H1 (cell line): ENCODE measurements around the gene MLH3. TPM values are rescaled to one million over a fixed set of nuclear protein-coding genes. Genes with fewer than 3 reads are reported as not detected.

ENCODE experiments used
- ATF2 ChIP-seq: IDR thresholded peaks from 2 replicates; pipeline ENCODE4 v1.6.1; 2012; ENCODE audit warnings: low read length, inconsistent platforms
- CBX5 ChIP-seq: fragments of 300-800, 300-1000 bp; sonication (generic); IDR thresholded peaks from 2 replicates; pipeline ENCODE4 v1.7.1; 2016; ENCODE audit warnings: antibody characterized with exemption, low read length, low read depth
- CBX8 ChIP-seq: fragments of 300-800, 300-1000 bp; sonication (generic); IDR thresholded peaks from 2 replicates; pipeline ENCODE4 v1.7.1; 2016; ENCODE audit warnings: low read depth, low read length, borderline replicate concordance
- CHD1 ChIP-seq: IDR thresholded peaks from 2 replicates; pipeline ENCODE4 v1.6.1; 2012; ENCODE audit warnings: low read depth, low read length, improper control_type of control experiment
- E2F6 ChIP-seq: IDR thresholded peaks from 2 replicates; pipeline ENCODE4 v1.6.1; 2012; ENCODE audit warnings: inconsistent platforms
- FOSL1 ChIP-seq: IDR thresholded peaks from 2 replicates; pipeline ENCODE4 v1.6.1; 2011; ENCODE audit warnings: mild to moderate bottlenecking, low read depth, low read length, moderate library complexity; ENCODE audit not compliant: insufficient read depth
- GABPA ChIP-seq: IDR thresholded peaks from 2 replicates; pipeline ENCODE4 v1.6.1; 2011; ENCODE audit warnings: mild to moderate bottlenecking, low read length, moderate library complexity, borderline replicate concordance; ENCODE audit not compliant: insufficient read depth
- GTF2F1 ChIP-seq: IDR thresholded peaks from 2 replicates; pipeline ENCODE4 v1.6.1; 2012; ENCODE audit warnings: low read depth, low read length, improper control_type of control experiment, borderline replicate concordance
- HDAC6 ChIP-seq: IDR thresholded peaks from one replicate; pipeline ENCODE4 v1.7.1; 2012; ENCODE audit warnings: low read depth, mild to moderate bottlenecking, inconsistent platforms, low read length, moderate library complexity
- JUND ChIP-seq: IDR thresholded peaks from 2 replicates; pipeline ENCODE4 v1.6.1; 2011; ENCODE audit warnings: mild to moderate bottlenecking, improper control_type of control experiment, low read length
- KDM5A ChIP-seq: fragments of 200-600 bp; IDR thresholded peaks from 2 replicates; pipeline ENCODE4 v1.7.1; 2012; ENCODE audit warnings: mild to moderate bottlenecking, low read length, inconsistent platforms, mixed read lengths
- POLR2A ChIP-seq, 2 experiments: IDR thresholded peaks; 1 replicate in 1 of 2; 2 replicates in 1 of 2; pipeline ENCODE4 v1.6.1; 2011; ENCODE audit warnings: low read depth in 2 of 2, low read length in 2 of 2, mild to moderate bottlenecking in 2 of 2; ENCODE audit errors: control extremely low read depth in 1 of 2
- RBBP5 ChIP-seq: IDR thresholded peaks from 2 replicates; pipeline ENCODE4 v1.7.1; 2012; ENCODE audit warnings: low read depth, mild to moderate bottlenecking, inconsistent platforms, low read length, moderate library complexity, borderline replicate concordance
- RNF2 ChIP-seq: fragments of 200-900, 300-1000 bp; sonication (generic); IDR thresholded peaks from 2 replicates; pipeline ENCODE4 v1.7.1; 2016; ENCODE audit warnings: borderline replicate concordance, low read depth, mild to moderate bottlenecking, antibody characterized with exemption, low read length; ENCODE audit not compliant: poor library complexity, severe bottlenecking; ENCODE audit errors: missing control alignments
- RXRA ChIP-seq: IDR thresholded peaks from 2 replicates; pipeline ENCODE4 v1.6.1; 2011; ENCODE audit warnings: low read depth, mild to moderate bottlenecking, low read length, moderate library complexity; ENCODE audit not compliant: insufficient read depth
- SIX5 ChIP-seq: IDR thresholded peaks from 2 replicates; pipeline ENCODE4 v1.6.1; 2011; ENCODE audit warnings: mild to moderate bottlenecking, low read depth, low read length
- SP1 ChIP-seq: IDR thresholded peaks from 2 replicates; pipeline ENCODE4 v1.6.1; 2011; ENCODE audit warnings: low read depth, low read length
- SRF ChIP-seq: IDR thresholded peaks from 2 replicates; pipeline ENCODE4 v1.6.1; 2011; ENCODE audit warnings: mild to moderate bottlenecking, low read depth, low read length, moderate library complexity
- SUZ12 ChIP-seq: fragments of 200-600 bp; sonication (generic); IDR thresholded peaks from 2 replicates; pipeline ENCODE4 v1.6.1; 2012; ENCODE audit warnings: mild to moderate bottlenecking, inconsistent platforms, low read length, moderate library complexity, mixed read lengths
- TAF1 ChIP-seq: IDR thresholded peaks from 2 replicates; pipeline ENCODE4 v1.6.1; 2011; ENCODE audit warnings: mild to moderate bottlenecking, low read depth, low read length
- TAF7 ChIP-seq: optimal IDR thresholded peaks from 2 replicates; pipeline ENCODE3; 2011; ENCODE audit warnings: low read depth, mild to moderate bottlenecking, inconsistent platforms, low read length, moderate library complexity, borderline replicate concordance
- ZNF274 ChIP-seq: IDR thresholded peaks from 2 replicates; pipeline ENCODE4 v1.7.0; 2012; ENCODE audit warnings: low read length, borderline replicate concordance; ENCODE audit errors: extremely low read depth
- polyA plus RNA-seq, 7 experiments: library from polyadenylated mRNA; depleted of rRNA in 3 of 7; stranded (reverse) in 5 of 7; unstranded in 2 of 7; fragments of >200 nt in 5 of 7; fragments of 200-250 nt in 2 of 7; gene quantifications; 1 replicate in 5 of 7; 2 replicates in 1 of 7; 4 replicates in 1 of 7; pipeline versions ENCODE4 v1.2.1 to v1.2.3, GENCODE V29; 2011 to 2013; ENCODE audit warnings: missing spikeins in 2 of 7, mixed read lengths in 2 of 7
- total RNA-seq: library from RNA; stranded (reverse); fragmentation: NEBNext Ultra II Directional; extraction: Animal tissue kit (Norgen Biotek cat#: 25700); gene quantifications from 2 replicates; pipeline ENCODE4 v1.2.1, GENCODE V29; 2021

The MLH3 gene
- total and polyA plus RNA-seq, 2 of the 8 experiments (the other 6 are each of a cell fraction or from before 2014, with no cell fraction given): 9.3 to 20.1 TPM

GRCh38 chr14:75050852-75051555 lies at the start of gene MLH3 (continued):
- TF ChIP-seq RNF2: no peak
- TF ChIP-seq SIX5: no peak
- TF ChIP-seq CBX5: no peak
- TF ChIP-seq TAF7: no peak
- no peak for TF ChIP-seq HDAC6
- peak; percentile 71 to 89 for TF ChIP-seq POLR2A (IDR thresholded peaks at IDR 0.05; ENCODE audit: control extremely low read depth in 1 of 2, low read depth in 2 of 2, low read length in 2 of 2)
- TF ChIP-seq GABPA: no peak
- no peak for TF ChIP-seq SRF
- no peak for TF ChIP-seq CBX8
- peak; percentile 78; the same call in 1 of the 2 replicates for TF ChIP-seq TAF1
- TF ChIP-seq CHD1: no peak
- no peak for TF ChIP-seq SUZ12
- TF ChIP-seq E2F6: peak; percentile 89
- no peak for TF ChIP-seq FOSL1
- TF ChIP-seq GTF2F1: no peak
- no peak for TF ChIP-seq RXRA
- no peak for TF ChIP-seq JUND
- TF ChIP-seq KDM5A: no peak
- no peak for TF ChIP-seq ATF2
- no peak for TF ChIP-seq ZNF274
- TF ChIP-seq RBBP5: peak; percentile 87; the same call in 1 of the 2 replicates
- no peak for TF ChIP-seq SP1
